ENCODE data around the gene KITLG.

- TF ChIP-seq, protein P1, sequence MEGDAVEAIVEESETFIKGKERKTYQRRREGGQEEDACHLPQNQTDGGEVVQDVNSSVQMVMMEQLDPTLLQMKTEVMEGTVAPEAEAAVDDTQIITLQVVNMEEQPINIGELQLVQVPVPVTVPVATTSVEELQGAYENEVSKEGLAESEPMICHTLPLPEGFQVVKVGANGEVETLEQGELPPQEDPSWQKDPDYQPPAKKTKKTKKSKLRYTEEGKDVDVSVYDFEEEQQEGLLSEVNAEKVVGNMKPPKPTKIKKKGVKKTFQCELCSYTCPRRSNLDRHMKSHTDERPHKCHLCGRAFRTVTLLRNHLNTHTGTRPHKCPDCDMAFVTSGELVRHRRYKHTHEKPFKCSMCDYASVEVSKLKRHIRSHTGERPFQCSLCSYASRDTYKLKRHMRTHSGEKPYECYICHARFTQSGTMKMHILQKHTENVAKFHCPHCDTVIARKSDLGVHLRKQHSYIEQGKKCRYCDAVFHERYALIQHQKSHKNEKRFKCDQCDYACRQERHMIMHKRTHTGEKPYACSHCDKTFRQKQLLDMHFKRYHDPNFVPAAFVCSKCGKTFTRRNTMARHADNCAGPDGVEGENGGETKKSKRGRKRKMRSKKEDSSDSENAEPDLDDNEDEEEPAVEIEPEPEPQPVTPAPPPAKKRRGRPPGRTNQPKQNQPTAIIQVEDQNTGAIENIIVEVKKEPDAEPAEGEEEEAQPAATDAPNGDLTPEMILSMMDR (conservative IDR thresholded peaks at IDR 0.05; ENCODE audit: low read depth, low read length) = no peak
- no peak for TF ChIP-seq EZH2 (IDR thresholded peaks at IDR 0.05; ENCODE audit: low read length, unreplicated experiment)
Measured at GRCh38 chr12:88552610-88553079, 27.6 kb downstream of the KITLG start.

All from PC-3 (cell line).